NCI-H345 (cell line): ENCODE data around the gene PRKCH.

Experiments
- DNase-seq: peaks from one replicate; lab custom pipeline; 2025; lab: John Stamatoyannopoulos, UW

The PRKCH gene

DNA sequence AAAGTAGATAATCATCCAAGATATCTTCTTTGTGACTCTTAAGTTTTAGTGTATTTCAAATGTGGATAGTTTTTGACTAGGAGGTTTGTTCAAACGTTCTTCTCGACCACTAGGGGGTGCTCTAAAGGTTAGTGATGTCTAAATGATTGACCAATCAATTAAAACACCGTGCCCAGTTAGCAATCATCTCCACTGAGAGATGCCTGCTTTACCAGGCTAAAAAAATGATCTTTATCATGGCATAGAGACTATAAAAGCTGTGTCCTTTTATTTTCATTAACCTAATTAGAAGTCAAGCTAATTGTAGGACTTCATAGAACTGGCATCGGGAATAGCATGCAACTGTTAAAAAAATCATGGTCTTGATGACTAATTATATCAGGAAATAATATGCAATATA is 153.9 kb downstream of the PRKCH start:
- peak; percentile 55 for DNase-seq

DNA sequence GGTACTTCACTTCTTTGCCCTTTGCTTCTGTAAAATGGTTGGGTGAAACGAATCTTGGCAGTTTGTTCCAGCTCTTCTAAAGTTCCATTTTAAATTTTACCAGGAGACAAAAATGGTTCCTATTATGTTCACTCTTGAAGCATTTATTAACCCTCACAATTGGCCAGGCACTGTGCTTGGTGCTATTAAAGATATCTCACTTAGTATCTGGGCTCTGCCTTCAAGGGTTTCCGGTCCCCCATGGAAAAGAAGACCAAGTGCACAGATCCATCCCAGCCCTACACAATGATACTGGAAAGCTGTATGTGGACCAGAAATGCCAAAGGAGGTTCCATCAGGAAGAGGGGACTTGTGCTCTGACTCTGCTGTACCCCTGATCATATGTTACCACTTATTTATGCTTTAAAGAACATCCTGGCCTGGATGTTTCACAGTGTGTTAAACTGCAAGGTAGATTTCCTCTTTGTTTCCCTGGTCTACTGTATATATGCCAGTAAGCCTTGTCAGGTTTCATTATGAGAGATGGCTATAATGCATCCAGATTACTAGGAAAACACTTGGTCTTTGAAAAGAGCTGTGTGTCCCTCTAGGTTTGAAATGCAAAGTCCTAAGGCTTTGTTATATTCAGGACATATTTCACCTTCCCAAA is 154.8 kb downstream of the PRKCH start:
- DNase-seq = no peak

DNA sequence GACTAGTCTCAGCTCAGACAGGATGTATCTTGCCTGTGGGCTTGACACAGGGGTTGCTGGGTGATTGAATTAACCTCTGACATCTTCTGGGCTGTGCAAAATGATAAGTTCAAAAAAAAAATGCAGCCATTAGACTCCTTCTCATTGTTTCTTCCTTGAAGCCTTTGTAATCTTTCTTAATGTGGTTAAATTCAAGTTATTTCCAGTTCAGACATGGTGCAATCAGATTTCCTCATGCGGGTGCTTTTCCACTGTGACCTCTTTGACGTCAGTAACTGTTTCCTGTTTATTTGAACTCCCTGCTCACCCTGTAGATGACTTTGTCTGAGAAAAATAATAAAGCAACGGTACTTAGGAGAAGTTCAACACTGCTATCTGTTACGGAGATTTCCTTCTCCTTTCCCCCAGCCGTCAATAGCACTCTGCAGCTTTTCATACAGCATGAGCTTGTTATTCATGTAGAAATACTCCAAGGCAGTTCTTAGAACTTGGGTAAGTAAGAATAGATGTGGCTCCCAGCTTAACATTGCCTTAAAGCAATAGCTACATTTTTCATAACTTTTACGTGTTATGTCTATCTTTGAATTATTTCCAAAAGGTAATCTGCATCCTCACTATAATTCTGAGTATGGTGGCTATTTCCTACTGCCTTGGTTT is 155.5 kb downstream of the PRKCH start:
- no peak for DNase-seq

DNA sequence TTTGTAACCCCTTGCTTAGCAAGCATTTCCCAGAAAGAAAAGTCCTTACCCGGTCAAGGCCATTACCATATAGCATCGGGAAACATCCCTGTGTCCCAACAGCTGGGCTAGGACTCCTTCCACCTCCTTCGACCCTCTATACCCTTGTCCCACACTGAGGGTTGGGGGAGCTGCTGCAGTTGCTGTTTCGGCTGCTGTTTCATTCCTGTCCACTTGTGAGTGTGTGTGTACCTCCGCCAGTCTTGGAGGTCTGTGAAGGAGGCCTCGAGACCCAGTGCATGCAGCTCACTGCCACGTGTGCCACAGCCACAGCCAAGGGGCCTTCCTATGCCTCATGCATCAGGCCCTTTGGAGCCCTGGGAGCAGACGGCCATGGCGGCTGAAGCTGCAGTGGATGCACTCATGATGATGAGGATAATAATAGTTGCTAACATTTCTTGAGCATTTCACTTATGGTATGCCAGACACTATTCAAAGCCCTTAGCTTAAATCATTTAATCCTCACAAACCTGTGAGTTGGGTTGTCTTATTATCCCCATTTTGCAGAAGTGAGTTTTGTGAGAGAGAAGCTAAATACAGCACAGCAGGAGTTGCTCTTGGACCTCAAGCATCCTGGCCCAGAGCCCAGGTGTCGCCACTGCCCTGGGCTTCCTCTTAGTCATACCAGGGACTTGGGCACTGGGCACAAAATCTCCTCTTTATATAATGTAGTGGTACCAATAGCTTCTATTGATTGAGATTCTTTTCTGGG is 156.5 kb downstream of the PRKCH start:
- DNase-seq = peak; percentile 9

DNA sequence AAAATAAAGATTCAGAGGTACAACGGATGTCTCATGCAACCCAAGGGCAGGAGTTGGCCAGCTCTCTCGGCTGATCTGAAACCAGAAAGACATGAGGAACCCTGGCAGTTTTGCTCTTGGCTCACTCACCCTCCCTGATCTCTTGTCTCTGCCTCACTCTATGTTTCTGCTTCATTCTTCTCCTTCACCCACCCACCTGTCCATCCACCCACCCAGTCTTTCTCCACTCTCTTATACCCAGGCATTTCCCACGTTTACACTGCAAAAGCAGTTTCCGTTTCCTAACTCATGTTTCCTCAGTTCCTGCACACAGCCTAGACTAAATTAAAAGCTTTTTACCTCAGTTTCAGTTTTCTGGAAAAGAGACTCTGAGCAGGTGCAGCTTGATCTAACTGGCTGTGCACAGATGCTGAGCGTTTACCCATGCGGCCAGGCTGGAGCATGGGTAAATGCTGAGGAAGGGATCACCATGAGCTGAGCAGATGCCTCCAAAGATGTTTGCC is 157.6 kb downstream of the PRKCH start:
- no peak for DNase-seq

DNA sequence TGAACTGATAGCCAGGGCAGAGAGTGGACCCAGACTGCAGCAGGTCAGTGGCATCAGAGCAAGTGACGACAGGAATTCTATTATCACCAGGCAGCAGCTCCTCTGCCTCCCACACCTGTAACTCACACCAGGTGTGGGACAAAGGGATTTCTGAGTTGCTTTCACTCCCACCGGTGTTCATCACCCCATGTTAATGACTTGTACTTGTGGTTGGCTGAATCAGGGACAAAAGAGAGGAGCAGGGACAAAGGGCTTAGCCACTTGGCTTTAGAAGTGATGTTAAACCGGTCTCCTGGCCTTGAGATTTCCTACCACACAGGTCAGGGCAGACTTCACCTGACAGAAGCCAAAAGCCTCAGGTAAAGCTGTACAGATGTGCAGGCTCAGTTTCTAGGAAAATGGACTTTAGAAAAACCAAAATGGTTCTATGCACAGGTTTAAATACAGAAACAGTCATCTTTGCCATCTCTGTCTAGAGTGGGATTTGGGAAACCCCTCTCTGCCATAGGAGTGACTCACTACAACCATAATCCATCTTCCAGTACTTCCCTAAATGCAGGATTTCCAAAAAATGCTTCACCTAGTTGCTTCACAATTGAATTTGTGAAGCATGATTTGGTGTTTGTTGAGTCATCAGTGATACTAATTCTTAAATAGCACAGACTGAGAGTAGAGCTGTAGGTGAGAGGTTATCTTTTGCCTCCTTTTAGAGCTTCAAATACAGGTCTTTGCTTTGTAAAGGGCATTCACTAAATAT is 158.5 kb downstream of the PRKCH start:
- DNase-seq = peak; percentile 12

DNA sequence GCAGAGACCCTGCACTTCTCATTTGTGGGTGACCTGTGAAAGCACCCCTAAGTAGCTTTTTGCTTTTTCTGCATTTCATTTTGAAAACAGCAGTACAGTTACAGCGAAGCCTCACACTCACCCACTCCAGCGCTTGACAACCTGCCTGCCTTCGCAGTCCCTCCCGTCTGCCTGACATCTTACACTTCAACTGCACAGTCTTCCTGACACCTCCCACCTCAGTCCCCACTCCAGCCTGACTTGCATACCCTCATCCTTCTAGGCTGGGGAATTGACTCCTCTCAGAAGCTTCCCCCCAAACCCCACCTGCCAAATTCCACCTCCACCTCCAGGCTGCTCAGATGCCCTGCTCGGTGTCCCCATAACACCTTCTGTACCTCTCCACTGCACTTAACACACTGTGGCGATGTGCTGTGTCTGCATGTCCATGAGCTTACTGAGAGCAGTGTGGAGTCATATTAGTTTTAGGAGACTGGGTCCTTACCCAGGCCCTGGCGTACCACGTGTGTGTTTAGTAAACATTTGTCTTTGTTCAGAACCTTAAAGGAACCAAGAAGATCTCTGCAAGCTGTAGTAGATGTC is 159.4 kb downstream of the PRKCH start:
- DNase-seq = no peak

DNA sequence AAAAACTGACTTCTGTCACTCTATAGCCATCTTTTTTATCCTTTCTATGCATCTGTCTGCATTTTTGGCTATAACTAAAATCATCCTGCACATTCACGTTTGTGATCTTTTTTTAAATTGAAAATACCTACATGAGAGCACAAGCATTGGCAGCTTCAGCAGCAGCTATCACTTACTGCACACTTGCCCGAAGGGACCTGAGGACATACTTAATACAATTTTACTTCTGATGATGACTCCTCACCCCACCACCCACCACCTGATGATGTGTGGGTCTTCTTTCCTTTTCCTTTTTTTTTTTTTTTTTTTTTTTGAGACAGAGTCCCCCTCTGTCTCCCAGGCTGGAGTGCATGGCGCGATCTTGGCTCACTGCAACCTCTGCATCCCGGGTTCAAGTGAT is 160.3 kb downstream of the PRKCH start:
- no peak for DNase-seq

DNA sequence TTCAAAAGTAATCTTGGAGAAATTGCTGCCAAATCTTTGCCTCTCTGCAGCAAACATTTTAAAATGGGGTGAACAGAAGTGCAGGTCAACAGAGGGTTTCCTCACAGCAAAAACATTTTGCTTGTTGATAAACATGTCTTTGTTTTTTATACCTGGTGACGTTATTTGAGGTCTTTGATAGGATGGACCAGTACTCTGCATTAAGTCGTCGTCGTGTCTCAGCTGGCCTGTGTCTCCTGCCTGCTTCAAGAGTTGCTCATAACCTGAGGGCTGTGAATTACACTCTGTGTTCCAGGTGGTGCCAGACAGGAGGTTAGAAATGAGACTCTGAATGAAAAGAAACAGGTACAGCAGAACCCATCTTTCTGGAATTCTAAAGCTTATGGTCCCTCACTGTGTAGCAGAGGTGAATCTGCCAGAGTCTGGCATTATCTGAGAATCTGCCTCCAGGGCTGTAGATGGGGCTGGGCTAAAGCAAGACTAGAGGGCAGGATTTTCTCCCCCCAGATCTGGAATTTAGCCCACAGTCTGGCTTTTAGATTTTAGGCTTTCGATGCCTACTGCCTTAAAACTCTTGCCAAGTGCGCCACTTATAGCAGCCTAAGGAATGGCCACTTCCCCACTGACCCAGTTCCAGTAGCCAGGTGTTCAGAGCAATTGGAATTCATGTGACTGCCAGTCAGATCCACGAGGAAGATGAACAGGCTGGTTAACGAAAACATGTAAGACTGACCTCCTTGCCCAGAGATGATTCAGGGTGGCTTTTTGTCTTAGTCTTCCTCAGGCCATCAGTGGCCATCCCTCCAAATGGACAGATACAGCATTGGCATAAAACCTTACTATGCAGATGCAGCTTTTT is 161.2 kb downstream of the PRKCH start:
- no peak for DNase-seq

DNA sequence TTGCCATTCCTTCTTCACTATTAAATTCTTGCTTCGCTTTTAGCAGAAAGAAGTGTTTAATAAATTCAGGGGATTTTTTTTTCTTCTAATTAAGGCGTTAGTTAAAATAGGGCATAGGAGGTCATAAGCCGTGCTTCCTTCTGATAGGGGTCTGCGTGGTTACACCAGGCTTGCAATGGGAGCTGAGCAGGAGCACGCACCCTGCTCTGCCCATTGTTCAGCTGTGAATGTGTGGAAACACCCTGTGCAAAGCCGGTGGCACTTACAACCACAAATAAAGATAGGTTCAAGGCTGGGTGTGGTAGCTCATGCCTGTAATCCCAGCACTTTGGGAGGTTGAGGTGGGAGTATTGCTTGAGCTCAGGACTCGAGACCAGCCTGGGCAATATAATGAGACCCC is 162.1 kb downstream of the PRKCH start:
- DNase-seq = no peak

DNA sequence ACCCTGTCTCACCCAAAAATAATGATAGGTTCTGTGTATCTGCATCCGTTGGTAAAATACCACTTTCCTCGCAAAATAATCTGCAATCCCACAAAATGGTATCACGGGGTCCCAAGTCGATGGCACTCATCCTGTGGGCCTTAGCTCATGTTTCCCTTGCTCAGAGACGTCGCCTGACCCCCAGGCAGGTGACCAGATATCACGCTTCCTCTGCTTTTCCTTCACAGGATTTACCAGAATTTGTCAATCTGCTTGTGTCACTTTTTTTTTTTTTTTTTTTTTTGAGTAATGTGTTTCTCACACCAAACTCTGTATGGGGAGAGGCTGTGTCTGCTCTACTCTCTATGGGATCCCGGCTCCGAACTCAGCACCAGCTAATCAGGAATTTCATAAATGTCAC is 162.7 kb downstream of the PRKCH start:
- no peak for DNase-seq

DNA sequence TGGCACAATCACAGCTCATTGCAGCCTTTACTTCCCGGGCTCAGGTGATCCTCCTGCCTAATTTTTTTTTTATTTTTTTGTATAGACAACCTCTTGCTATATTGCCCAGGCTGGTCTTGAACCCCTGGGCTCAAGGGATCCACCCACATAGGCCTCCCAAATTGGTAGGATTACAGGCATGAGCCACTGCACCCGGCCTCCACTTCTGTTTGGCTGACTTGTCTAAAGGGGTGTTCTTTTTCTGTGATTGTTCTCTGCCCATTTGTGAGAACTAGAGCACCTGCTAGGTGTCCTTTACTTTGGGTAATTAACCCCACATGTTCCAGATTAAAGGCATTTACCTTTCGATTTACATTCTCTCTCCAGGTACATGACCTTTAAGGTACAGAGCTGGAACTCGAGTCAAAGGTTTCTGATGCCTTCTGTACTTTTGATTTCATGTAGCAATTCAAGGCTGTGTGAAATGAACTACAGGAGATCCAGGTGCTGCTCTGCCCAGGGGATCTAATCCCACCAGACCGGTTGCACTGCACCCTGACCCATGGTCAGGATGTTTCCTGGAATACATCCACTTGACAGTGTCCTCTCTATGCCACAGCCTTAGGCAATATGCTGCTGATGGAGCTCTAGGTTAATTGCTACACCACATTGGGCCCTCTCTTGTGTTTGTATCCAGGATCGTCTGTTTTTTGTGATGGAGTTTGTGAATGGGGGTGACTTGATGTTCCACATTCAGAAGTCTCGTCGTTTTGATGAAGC is 163.6 kb downstream of the PRKCH start:
- DNase-seq = no peak

DNA sequence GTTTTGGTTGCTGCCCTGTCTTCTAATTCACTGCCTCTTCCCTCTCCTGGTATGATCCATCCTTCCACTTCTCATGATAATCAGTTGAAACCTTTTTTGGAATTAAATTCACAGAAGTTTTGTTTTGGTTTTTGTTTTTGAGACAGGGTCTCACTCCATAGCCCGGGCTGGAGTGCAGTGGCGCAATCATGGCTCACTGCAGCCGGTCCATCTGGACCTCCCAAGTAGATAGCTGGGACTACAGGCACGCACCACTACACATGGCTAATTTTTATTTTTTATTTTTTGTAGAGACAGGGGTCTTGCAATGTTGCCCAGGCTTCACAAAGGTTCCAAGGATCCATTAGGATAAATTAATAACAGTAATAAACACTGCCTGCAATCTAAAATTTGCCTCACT is 164.3 kb downstream of the PRKCH start:
- no peak for DNase-seq

DNA sequence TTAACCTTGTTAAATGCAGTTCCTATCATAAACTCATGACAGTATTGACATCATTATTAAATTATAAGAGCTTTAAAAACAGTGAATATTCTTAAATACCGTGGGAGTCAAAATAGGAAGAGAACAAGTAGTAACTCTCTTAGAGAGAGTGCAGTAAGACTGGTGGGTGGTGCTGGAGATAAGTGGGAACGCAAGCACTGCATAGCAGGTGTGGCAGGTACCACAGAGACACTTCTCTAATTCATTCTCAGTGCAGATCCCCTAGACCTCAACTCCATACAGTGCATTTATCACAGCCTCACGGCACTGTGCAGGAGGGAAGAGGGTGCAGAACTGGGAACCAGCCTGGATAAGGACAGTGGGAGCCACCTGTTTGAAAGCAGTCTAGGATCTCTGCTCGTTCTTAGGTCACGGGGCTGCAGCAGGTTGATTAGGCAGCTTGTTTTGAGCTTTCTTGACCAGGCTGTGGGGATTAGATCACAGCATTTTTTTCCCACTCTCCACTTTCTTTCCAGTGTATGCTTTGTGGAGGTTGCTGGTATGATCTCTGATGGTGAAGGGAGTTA is 165.6 kb downstream of the PRKCH start:
- DNase-seq = no peak

DNA sequence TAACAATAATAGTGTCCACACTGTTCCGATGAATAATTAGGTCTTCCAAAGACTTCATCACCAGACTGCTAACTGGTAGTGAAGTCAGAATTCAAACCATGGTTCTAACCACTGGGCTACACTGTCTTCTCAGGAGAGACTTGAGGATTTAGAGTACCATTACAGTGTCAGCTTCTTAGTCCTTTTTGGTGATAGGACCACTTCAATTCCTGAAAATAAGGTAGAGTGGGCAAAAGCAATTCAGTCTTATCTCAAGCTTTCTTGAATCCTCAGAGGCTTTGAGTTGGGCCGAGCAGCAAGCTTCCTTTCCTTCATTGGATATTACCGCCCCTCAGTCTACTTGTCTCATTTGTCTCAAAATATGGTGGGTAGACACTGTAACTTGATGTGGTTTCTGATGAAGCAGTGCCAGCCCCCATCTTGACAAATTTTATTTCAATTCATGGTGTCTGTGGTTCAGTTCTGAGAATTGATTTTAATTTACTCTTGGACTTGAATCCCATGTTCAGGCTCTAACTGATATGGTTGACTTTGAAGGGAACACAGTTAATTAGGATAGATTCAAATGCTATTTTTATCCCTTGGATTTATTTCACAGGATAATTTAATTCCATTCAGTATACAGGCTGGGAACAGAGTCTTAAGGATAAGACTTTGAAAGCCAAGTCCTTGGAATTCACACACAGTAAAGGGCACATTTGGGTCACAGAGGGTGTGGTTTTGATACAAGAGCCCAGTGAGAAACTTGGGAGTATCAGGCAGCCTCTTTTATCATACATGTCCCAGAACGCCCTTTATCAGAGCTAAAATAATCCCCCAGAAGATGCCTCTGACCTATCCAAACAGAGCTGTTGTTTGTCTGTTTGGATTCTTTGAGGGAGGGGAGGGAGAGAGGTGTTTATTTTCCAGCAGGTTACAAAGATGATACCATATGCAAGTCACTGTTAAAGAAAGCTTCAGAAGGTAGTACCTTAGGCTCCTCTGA is 167.3 kb downstream of the PRKCH start:
- no peak for DNase-seq

DNA sequence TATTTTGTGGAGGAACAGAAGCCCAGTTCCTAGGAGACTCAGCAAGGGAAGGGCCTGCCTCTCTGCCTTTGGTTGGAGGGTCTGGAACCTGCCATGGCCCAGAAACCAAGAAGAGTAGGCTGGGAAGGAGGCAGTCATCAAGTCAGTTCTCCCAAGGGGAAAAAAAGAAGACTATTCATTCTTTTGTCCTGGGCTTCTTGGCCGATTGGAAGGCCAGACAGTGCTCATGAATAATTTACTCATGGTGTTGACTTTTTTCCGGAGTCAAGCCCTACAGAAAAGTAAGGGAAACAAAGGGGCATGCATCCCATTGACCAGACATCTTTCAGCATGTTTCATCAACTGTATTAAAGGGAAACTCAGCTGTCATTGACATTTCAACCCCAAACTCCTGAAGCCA is 168.1 kb downstream of the PRKCH start:
- no peak for DNase-seq

DNA sequence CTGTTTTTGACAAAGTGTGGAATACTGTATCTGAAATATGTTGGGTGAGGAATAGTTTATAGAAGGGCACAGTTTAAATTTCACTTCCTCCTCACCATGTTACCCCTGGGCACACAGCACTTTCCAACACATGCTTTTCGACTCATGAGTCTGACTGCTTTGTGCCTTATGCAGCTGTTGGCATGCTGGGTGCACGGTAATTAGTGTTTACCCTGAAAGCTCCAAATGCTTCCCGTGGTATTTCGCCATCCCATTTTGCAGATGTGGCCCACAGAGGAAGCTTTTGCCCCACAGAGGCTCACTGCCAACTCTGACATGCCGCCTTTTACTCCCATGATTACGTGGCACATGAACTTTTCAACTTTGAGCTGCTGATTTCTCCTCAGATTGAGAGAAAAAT is 168.6 kb downstream of the PRKCH start:
- DNase-seq = no peak

DNA sequence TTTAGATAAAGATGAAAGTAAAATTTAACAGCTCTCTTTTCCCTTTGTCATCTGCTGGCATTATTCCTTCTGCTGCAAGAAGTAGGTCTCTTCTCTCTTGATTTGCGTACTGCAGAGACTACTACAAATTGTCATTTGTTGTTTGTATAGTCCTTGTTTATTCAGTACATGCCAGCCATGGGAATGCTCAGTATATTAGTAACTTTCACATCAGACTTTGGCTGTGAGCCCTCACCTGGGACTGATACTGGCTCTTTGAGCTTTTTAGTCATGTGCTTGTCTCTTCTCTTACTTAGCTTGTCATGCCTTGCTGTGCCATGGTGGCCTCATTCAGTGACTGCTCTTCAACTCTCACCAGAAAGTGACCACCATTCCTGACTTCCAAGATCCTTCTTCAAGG is 169.8 kb downstream of the PRKCH start:
- peak; percentile 6 for DNase-seq
